SK-N-SH treated with all-trans-retinoic acid at 6 μM for 48 hours (cell line): Measurements from ENCODE around the gene FRYL.

Source experiments
- ATAC-seq: fragments of 200-7000 bp; cut with Tn5 transposase; 3 replicates; pipeline ENCODE4 v1.9.1; 2020; ENCODE audit warnings: mild to moderate bottlenecking, moderate library complexity
- ARNTL ChIP-seq: fragments of 450-650 bp; formaldehyde crosslinking; IDR thresholded peaks from 2 replicates; pipeline ENCODE4 v1.5.0; 2020; ENCODE audit warnings: low read depth, mild to moderate bottlenecking, moderate library complexity, borderline replicate concordance
- CSDC2 ChIP-seq: fragments of 250-450 bp; sonication (Bioruptor Pico); IDR thresholded peaks from 2 replicates; pipeline ENCODE4 v1.5.0; 2020; ENCODE audit warnings: mild to moderate bottlenecking, moderate library complexity
- ESRRG ChIP-seq: fragments of 250-450 bp; sonication (Bioruptor Pico); IDR thresholded peaks from 2 replicates; pipeline ENCODE4 v1.6.1; 2021; ENCODE audit warnings: mild to moderate bottlenecking
- GLIS3 ChIP-seq: fragments of 250-450 bp; sonication (Bioruptor Pico); IDR thresholded peaks from 2 replicates; pipeline ENCODE4 v1.5.0; 2020; ENCODE audit warnings: mild to moderate bottlenecking, moderate library complexity
- ISL1 ChIP-seq: fragments of 250-450 bp; sonication (Bioruptor Pico); IDR thresholded peaks from 2 replicates; pipeline ENCODE4 v2.1.2; 2022; ENCODE audit warnings: mild to moderate bottlenecking, moderate library complexity
- OSR1 ChIP-seq: fragments of 250-450 bp; sonication (Bioruptor Pico); IDR thresholded peaks from 2 replicates; pipeline ENCODE4 v1.8.0; 2022; ENCODE audit warnings: moderate library complexity, mild to moderate bottlenecking, inconsistent platforms
- PPARA ChIP-seq: fragments of 250-450 bp; sonication (Bioruptor Pico); IDR thresholded peaks from 2 replicates; pipeline ENCODE4 v1.5.0; 2020; ENCODE audit warnings: mild to moderate bottlenecking, borderline replicate concordance
- RARB ChIP-seq: fragments of 250-450 bp; sonication (Bioruptor Pico); IDR thresholded peaks from 2 replicates; pipeline ENCODE4 v1.8.0; 2021; ENCODE audit warnings: mild to moderate bottlenecking, moderate library complexity
- SNAI2 ChIP-seq: fragments of 250-450 bp; sonication (Bioruptor Pico); IDR thresholded peaks from 2 replicates; pipeline ENCODE4 v1.5.0; 2020; ENCODE audit warnings: mild to moderate bottlenecking, moderate library complexity
- TCF4 ChIP-seq: fragments of 250-450 bp; sonication (Bioruptor Pico); IDR thresholded peaks from 2 replicates; pipeline ENCODE4 v1.8.0; 2021; ENCODE audit warnings: mild to moderate bottlenecking, moderate library complexity, borderline replicate concordance
- TOX ChIP-seq: fragments of 250-450 bp; sonication (Bioruptor Pico); IDR thresholded peaks from 2 replicates; pipeline ENCODE4 v1.8.0; 2021; ENCODE audit warnings: mild to moderate bottlenecking, moderate library complexity, borderline replicate concordance
- TSHZ2 ChIP-seq: fragments of 250-450 bp; sonication (Bioruptor Pico); IDR thresholded peaks from 2 replicates; pipeline ENCODE4 v1.5.0; 2020; ENCODE audit warnings: mild to moderate bottlenecking, moderate library complexity
- ZC3H10 ChIP-seq: fragments of 250-450 bp; sonication (Bioruptor Pico); IDR thresholded peaks from 2 replicates; pipeline ENCODE4 v1.5.1; 2021; ENCODE audit warnings: mild to moderate bottlenecking, moderate library complexity
- ZFP30 ChIP-seq: fragments of 450-650 bp; formaldehyde crosslinking; IDR thresholded peaks from 2 replicates; pipeline ENCODE4 v1.5.0; 2022; ENCODE audit warnings: mild to moderate bottlenecking, moderate library complexity
- ZNF565 ChIP-seq: fragments of 450-650 bp; formaldehyde crosslinking; conservative IDR thresholded peaks from 2 replicates; pipeline ENCODE4 v1.5.0; 2020; ENCODE audit warnings: low read depth, mild to moderate bottlenecking, moderate library complexity
- ZNF70 ChIP-seq: fragments of 450-650 bp; formaldehyde crosslinking; IDR thresholded peaks from 2 replicates; pipeline ENCODE4 v1.5.0; 2020; ENCODE audit warnings: mild to moderate bottlenecking, moderate library complexity
- ZNF8 ChIP-seq: fragments of 450-650 bp; formaldehyde crosslinking; IDR thresholded peaks from 2 replicates; pipeline ENCODE4 v1.5.0; 2020; ENCODE audit warnings: mild to moderate bottlenecking, moderate library complexity
- TF ChIP-seq, protein P1 (sequence below): fragments of 250-450 bp; sonication (Bioruptor Pico); IDR thresholded peaks from 2 replicates; pipeline ENCODE4 v1.8.0; 2021; ENCODE audit warnings: low read depth, mild to moderate bottlenecking, moderate library complexity, borderline replicate concordance
- TF ChIP-seq, protein P2 (sequence below): fragments of 250-450 bp; sonication (Bioruptor Pico); IDR thresholded peaks from 2 replicates; pipeline ENCODE4 v1.5.1; 2021; ENCODE audit warnings: mild to moderate bottlenecking, moderate library complexity

Gene FRYL

GRCh38 chr4:48543796-48544195, 236.3 kb downstream of the FRYL start:
- ATAC-seq, result no peak
- TF ChIP-seq, protein P1, sequence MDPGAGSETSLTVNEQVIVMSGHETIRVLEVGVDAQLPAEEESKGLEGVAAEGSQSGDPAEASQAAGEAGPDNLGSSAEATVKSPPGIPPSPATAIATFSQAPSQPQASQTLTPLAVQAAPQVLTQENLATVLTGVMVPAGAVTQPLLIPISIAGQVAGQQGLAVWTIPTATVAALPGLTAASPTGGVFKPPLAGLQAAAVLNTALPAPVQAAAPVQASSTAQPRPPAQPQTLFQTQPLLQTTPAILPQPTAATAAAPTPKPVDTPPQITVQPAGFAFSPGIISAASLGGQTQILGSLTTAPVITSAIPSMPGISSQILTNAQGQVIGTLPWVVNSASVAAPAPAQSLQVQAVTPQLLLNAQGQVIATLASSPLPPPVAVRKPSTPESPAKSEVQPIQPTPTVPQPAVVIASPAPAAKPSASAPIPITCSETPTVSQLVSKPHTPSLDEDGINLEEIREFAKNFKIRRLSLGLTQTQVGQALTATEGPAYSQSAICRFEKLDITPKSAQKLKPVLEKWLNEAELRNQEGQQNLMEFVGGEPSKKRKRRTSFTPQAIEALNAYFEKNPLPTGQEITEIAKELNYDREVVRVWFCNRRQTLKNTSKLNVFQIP (CRISPR knock-in tag), result no peak
- TF ChIP-seq, protein P2, sequence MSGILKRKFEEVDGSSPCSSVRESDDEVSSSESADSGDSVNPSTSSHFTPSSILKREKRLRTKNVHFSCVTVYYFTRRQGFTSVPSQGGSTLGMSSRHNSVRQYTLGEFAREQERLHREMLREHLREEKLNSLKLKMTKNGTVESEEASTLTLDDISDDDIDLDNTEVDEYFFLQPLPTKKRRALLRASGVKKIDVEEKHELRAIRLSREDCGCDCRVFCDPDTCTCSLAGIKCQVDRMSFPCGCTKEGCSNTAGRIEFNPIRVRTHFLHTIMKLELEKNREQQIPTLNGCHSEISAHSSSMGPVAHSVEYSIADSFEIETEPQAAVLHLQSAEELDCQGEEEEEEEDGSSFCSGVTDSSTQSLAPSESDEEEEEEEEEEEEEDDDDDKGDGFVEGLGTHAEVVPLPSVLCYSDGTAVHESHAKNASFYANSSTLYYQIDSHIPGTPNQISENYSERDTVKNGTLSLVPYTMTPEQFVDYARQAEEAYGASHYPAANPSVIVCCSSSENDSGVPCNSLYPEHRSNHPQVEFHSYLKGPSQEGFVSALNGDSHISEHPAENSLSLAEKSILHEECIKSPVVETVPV (CRISPR knock-in tag), result no peak
- no peak for TF ChIP-seq OSR1 (CRISPR knock-in tag)

DNA sequence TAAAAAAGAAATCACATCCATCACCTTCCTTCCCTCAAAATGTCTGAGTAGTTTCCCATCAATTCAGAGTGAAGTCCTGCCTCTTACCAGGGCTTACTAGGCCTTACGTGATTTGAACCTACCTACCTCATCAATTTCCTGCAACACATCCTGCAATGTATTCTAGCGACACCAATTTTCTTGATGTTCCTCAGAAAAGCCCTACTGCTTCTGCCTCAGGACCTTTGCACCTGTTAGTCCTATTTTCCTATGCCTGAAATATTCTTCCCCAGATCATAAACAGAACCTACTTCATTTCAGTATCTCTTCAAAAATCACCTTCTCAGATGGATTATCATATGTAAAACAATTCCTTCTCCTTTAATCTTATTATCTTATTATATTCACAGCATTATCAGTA, 237.2 kb downstream of the FRYL start:
- ATAC-seq, result no peak
- TF ChIP-seq RARB (CRISPR knock-in tag), result no peak
- no peak for TF ChIP-seq ZFP30 (CRISPR knock-in tag)
- no peak for TF ChIP-seq TSHZ2 (CRISPR knock-in tag)
- no peak for TF ChIP-seq ISL1 (CRISPR knock-in tag)
- no peak for TF ChIP-seq GLIS3
- no peak for TF ChIP-seq ARNTL (CRISPR knock-in tag)
- TF ChIP-seq PPARA (CRISPR knock-in tag), result no peak
- TF ChIP-seq, protein P1 (CRISPR knock-in tag), result no peak
- TF ChIP-seq ZNF565 (CRISPR knock-in tag), result no peak
- no peak for TF ChIP-seq ESRRG (CRISPR knock-in tag)
- TF ChIP-seq ZNF8 (CRISPR knock-in tag), result no peak
- TF ChIP-seq, all 23 proteins: peak for 0

DNA sequence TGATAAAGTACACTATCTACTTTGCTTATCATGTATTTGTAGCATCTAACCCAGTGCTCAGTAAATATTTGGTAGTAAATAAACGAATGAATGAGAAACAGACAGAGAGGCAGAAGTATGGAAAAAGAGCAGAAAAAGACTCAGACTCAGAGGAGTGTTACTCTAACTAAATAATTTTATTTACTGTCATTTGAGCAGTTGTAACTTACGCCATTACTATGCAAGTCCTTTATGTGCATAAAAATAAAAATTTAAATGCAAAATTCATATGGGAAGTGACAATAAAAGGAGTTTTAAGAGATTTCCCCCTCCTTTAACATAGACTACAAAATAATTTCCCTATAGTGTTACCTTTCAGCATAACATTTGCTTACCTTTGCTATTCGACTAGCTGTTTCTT, 240.5 kb downstream of the FRYL start:
- no peak for TF ChIP-seq ISL1 (CRISPR knock-in tag)
- TF ChIP-seq, protein P2 (CRISPR knock-in tag), result no peak
- TF ChIP-seq GLIS3, result no peak
- no peak for TF ChIP-seq ZNF70 (CRISPR knock-in tag)
- TF ChIP-seq TOX, result no peak
- TF ChIP-seq ARNTL (CRISPR knock-in tag), result no peak
- no peak for TF ChIP-seq ZC3H10 (CRISPR knock-in tag)
- TF ChIP-seq CSDC2 (CRISPR knock-in tag), result no peak
- no peak for TF ChIP-seq TSHZ2 (CRISPR knock-in tag)
- no peak for TF ChIP-seq RARB (CRISPR knock-in tag)
- TF ChIP-seq ZNF565 (CRISPR knock-in tag), result no peak
- TF ChIP-seq, protein P1 (CRISPR knock-in tag), result no peak
- no peak for TF ChIP-seq PPARA (CRISPR knock-in tag)
- no peak for TF ChIP-seq TCF4 (CRISPR knock-in tag)
- TF ChIP-seq ZNF8 (CRISPR knock-in tag), result no peak
- TF ChIP-seq SNAI2 (CRISPR knock-in tag), result no peak
- no peak for TF ChIP-seq OSR1 (CRISPR knock-in tag)
- ATAC-seq, result no peak
